Measurements from ENCODE around the gene PDP2.
"Not testable (repeated sequence)": the region's sequence is repeated elsewhere in the genome, so short reads cannot be mapped to it uniquely, and the experiment has no call there.

Gene PDP2

DNA sequence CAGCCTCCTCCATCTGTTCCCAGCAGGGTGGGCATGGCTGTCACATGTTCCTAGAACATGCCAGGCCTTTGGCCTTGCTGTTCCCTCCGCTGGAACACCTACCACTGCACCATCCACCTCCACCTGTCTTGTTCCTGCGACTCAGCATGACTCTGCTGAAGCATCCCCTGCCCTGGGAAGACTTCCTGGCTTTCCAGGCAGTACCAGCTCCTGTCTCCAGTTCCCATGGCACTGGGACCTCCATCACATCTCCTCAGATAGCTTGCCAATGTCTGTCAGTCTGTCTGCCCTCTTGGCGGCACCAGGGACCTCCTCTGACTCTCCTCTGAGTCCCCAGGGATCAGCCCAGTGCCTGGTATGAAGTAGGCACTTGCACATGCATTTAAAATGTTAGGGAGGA lies 15.7 kb downstream of the PDP2 start:
- Histone ChIP-seq H3K27me3 (ENCODE audit: insufficient read depth, poor library complexity, severe bottlenecking) (no peaks in the 10 kb centered on the region), H3K27ac (replicated peaks) (no peak overlapping the region), H3K4me3 (replicated peaks; ENCODE audit: insufficient read depth, low read length) (no peak overlapping the region)
- DNase-seq (ENCODE audit: low read depth in 1 of 2, low spot score in 1 of 2): no peak
- TF ChIP-seq POLR2AphosphoS5 (IDR thresholded peaks at IDR 0.05; ENCODE audit: low read depth) (no peak), SPI1 (IDR thresholded peaks at IDR 0.05; ENCODE audit: borderline replicate concordance, low read depth) (no peak), GABPA (IDR thresholded peaks at IDR 0.05; ENCODE audit: low read depth) (no peak)

DNA sequence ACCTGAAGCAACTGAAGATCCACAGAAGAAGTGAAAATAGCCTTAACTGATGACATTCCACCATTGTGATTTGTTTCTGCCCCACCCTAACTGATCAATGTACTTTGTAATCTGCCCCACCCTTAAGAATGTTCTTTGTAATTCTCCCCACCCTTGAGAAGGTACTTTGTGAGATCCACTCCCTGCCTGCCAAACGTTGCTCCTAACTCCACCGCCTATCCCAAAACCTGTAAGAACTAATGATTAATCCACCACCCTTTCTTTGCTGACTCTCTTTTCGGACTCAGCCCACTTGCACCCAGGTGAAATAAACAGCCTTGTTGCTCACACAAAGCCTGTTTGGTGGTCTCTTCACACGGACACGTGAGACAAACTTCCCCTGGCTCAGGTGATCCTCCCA lies 16.4 kb downstream of the PDP2 start:
- not testable (repeated sequence) for H3K27me3 ChIP-seq (ENCODE audit: insufficient read depth, poor library complexity, severe bottlenecking); H3K4me3 ChIP-seq (replicated peaks; ENCODE audit: insufficient read depth, low read length); DNase-seq (ENCODE audit: low read depth in 1 of 2, low spot score in 1 of 2); H3K27ac ChIP-seq (replicated peaks)

DNA sequence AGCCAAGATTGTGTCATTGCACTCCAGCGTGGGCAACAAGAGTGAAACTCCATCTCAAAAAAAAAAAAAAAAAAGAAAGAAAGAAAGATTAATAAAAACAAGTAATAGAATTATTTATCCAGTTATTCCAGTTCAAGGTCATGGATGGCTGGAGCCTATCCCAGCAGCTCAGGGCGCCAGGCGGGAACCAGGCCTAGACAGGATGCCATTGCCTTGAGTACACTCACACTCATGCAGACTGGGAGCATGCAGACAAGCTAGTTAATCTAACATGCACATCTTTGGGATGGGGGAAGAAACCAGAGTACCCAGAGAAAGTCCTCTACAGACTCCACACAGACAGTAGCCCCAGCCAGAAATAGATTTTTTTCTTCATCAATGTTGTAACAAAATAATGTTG lies 17.9 kb downstream of the PDP2 start:
- no peak for DNase-seq (ENCODE audit: low read depth in 1 of 2, low spot score in 1 of 2)
- TF ChIP-seq POLR2AphosphoS5 (IDR thresholded peaks at IDR 0.05; ENCODE audit: low read depth) (no peak), GABPA (IDR thresholded peaks at IDR 0.05; ENCODE audit: low read depth) (no peak), SPI1 (IDR thresholded peaks at IDR 0.05; ENCODE audit: borderline replicate concordance, low read depth) (no peak)
- TF ChIP-seq, protein P1, sequence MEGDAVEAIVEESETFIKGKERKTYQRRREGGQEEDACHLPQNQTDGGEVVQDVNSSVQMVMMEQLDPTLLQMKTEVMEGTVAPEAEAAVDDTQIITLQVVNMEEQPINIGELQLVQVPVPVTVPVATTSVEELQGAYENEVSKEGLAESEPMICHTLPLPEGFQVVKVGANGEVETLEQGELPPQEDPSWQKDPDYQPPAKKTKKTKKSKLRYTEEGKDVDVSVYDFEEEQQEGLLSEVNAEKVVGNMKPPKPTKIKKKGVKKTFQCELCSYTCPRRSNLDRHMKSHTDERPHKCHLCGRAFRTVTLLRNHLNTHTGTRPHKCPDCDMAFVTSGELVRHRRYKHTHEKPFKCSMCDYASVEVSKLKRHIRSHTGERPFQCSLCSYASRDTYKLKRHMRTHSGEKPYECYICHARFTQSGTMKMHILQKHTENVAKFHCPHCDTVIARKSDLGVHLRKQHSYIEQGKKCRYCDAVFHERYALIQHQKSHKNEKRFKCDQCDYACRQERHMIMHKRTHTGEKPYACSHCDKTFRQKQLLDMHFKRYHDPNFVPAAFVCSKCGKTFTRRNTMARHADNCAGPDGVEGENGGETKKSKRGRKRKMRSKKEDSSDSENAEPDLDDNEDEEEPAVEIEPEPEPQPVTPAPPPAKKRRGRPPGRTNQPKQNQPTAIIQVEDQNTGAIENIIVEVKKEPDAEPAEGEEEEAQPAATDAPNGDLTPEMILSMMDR (IDR thresholded peaks at IDR 0.05; ENCODE audit: insufficient read depth, low read length): no peak
- TF ChIP-seq, protein P2, sequence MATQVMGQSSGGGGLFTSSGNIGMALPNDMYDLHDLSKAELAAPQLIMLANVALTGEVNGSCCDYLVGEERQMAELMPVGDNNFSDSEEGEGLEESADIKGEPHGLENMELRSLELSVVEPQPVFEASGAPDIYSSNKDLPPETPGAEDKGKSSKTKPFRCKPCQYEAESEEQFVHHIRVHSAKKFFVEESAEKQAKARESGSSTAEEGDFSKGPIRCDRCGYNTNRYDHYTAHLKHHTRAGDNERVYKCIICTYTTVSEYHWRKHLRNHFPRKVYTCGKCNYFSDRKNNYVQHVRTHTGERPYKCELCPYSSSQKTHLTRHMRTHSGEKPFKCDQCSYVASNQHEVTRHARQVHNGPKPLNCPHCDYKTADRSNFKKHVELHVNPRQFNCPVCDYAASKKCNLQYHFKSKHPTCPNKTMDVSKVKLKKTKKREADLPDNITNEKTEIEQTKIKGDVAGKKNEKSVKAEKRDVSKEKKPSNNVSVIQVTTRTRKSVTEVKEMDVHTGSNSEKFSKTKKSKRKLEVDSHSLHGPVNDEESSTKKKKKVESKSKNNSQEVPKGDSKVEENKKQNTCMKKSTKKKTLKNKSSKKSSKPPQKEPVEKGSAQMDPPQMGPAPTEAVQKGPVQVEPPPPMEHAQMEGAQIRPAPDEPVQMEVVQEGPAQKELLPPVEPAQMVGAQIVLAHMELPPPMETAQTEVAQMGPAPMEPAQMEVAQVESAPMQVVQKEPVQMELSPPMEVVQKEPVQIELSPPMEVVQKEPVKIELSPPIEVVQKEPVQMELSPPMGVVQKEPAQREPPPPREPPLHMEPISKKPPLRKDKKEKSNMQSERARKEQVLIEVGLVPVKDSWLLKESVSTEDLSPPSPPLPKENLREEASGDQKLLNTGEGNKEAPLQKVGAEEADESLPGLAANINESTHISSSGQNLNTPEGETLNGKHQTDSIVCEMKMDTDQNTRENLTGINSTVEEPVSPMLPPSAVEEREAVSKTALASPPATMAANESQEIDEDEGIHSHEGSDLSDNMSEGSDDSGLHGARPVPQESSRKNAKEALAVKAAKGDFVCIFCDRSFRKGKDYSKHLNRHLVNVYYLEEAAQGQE (IDR thresholded peaks at IDR 0.05; ENCODE audit: insufficient replicate concordance, low read depth): no peak
- no peaks in the 10 kb centered on the region for H3K27me3 ChIP-seq (ENCODE audit: insufficient read depth, poor library complexity, severe bottlenecking)
- H3K4me3 ChIP-seq (replicated peaks; ENCODE audit: insufficient read depth, low read length): no peak overlapping the region
- no peak overlapping the region for H3K27ac ChIP-seq (replicated peaks)

DNA sequence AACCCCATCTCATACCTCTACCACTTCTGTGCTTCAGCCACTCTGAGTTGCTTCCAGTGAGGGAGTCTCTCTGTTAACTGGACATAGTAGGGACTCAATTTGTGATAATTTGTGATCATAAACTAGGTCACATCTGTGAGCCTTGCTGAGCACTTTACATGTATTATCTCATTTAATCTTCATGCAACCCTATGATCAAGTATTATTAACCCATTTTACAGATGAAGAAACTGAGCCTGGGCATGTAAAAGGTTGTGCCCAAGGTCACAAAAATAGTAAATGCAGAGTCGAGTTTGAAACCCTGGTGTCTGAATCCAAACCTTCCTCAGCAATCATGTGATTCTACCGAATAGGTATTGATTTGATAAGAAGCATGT lies 18.6 kb downstream of the PDP2 start:
- H3K4me3 ChIP-seq (replicated peaks; ENCODE audit: insufficient read depth, low read length): no peak overlapping the region
- no peak for TF ChIP-seq SPI1 (IDR thresholded peaks at IDR 0.05; ENCODE audit: borderline replicate concordance, low read depth)
- TF ChIP-seq, protein P1 (IDR thresholded peaks at IDR 0.05; ENCODE audit: insufficient read depth, low read length): no peak
- no peak for TF ChIP-seq GABPA (IDR thresholded peaks at IDR 0.05; ENCODE audit: low read depth)
- TF ChIP-seq, protein P2 (IDR thresholded peaks at IDR 0.05; ENCODE audit: insufficient replicate concordance, low read depth): no peak
- TF ChIP-seq POLR2AphosphoS5 (IDR thresholded peaks at IDR 0.05; ENCODE audit: low read depth): no peak
- no peak overlapping the region for H3K27ac ChIP-seq (replicated peaks)
- no peaks in the 10 kb centered on the region for H3K27me3 ChIP-seq (ENCODE audit: insufficient read depth, poor library complexity, severe bottlenecking)
- no peak for DNase-seq (ENCODE audit: low read depth in 1 of 2, low spot score in 1 of 2)

DNA sequence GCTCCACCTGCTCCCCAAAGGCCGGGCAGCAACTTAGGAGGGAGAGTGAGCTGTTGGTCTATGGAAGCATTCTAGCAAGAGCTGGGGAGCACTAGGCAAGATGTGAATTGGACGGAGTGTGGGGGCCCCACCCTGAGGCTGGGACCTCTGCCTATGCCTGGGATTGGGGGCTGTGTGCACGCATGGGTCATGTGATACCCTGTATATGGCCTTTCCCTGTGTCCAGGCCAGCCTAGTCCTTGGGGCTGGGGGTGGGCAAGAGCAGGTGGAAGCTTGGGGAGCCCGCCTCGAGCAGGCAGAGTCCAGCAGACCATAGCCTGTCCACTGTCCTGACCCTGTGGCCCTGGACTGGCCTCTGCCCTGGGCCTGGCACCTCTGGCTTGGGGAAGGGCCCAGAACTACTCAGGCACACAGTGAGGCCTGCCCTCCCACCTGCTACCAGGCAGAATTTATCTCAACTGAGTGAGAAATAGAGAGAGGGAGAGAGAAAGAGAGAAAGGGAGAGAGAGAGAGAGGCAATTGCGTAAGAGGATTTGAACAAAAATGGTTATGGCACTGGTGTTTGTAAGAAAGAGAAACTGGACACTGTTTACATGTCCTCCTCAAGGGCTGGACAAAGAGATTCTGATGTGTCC lies 19.1 kb downstream of the PDP2 start:
- TF ChIP-seq, protein P1 (IDR thresholded peaks at IDR 0.05; ENCODE audit: insufficient read depth, low read length): no peak
- H3K27me3 ChIP-seq (ENCODE audit: insufficient read depth, poor library complexity, severe bottlenecking): no peaks in the 10 kb centered on the region
- DNase-seq (ENCODE audit: low read depth in 1 of 2, low spot score in 1 of 2): no peak
- H3K4me3 ChIP-seq (replicated peaks; ENCODE audit: insufficient read depth, low read length): no peak overlapping the region
- H3K27ac ChIP-seq (replicated peaks): no peak overlapping the region

Data from HL-60 (cell line).